ENCODE measurements around the gene PPP4R4. TPM values are rescaled to one million over a fixed set of nuclear protein-coding genes. Genes with fewer than 3 reads are reported as not detected.

The PPP4R4 gene
- total and polyA plus RNA-seq, 2 of the 4 experiments (the other 2 are of a cell fraction): 0.17 to 0.36 TPM

DNA sequence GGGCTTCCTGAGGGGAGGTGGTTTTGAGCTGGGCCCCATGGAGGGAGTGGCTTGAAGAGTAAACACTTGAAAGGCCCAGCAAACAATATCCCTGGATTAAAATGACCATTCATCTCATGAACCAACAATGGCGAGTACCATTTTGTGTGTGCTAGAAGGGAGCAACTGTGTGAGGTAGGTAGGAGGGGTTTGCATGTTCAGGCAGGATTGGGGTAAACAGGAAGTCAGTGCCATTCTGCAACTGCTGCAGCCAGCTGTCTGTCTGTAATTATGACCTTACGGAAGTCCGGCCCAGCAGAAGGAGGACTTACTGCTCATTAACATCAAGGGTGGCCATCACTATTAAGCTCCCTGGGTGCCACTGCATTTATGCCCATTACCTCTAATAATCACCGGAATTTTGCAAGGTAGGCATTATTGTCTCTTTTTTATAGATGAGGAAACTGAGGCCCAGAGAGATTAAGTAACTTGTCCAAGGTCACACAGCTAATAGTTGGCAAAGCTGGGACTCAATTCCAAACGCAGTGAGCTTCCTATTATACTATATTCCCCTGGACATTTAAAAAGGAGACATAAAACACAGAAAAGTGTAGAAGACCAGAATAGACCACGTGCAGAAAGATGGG is 28.1 kb upstream of the PPP4R4 start:
- Histone ChIP-seq H3K4me1 (ENCODE audit: control insufficient read depth, insufficient read depth, low read length) (no peaks in the 10 kb centered on the region), H2AFZ (replicated peaks; ENCODE audit: low read length, poor library complexity) (no peak overlapping the region), H2AK5ac (ENCODE audit: low read depth, low read length) (no peak overlapping the region), H3K4me3 (ENCODE audit: insufficient read depth, low read depth, low read length) (no peak overlapping the region), H3K9ac (ENCODE audit: low read depth, low read length) (no peak overlapping the region), H4K5ac (ENCODE audit: low read depth, low read length) (no peak overlapping the region), H3K4me2 (ENCODE audit: low read depth, low read length) (no peak overlapping the region), H2BK20ac (ENCODE audit: low read depth, low read length) (no peak overlapping the region), H3K27me3 (ENCODE audit: control insufficient read depth, insufficient read depth, low read length) (no peaks in the 10 kb centered on the region; the same call in 1 of the 2 replicates), H2BK15ac (ENCODE audit: low read depth, low read length) (no peak overlapping the region), H3K9me1 (ENCODE audit: insufficient read depth, low read length) (no peaks in the 10 kb centered on the region), H2BK5ac (ENCODE audit: low read depth, low read length, poor library complexity, severe bottlenecking) (no peak overlapping the region), H3K4ac (ENCODE audit: low read depth, low read length) (no peak overlapping the region), H3K9me3 (ENCODE audit: control insufficient read depth, insufficient read depth, low read length) (no peaks in the 10 kb centered on the region), H3K23ac (ENCODE audit: low read depth, low read length) (no peak overlapping the region; the same call in 1 of the 2 replicates), H4K20me1 (ENCODE audit: insufficient read depth, low read length) (no peaks in the 10 kb centered on the region), H3K79me1 (ENCODE audit: low read depth in 1 of 2, low read length in 2 of 2) (no peaks in the 10 kb centered on the region), H3K27ac (ENCODE audit: insufficient read depth, low read length) (no peak overlapping the region), H3K36me3 (ENCODE audit: control insufficient read depth, insufficient read depth, low read length) (no peaks in the 10 kb centered on the region), H3K56ac (ENCODE audit: extremely low read depth, insufficient read depth, low read length) (no peak overlapping the region), H2AK9ac (replicated peaks; ENCODE audit: low read depth, low read length, poor library complexity) (no peak overlapping the region), H3K14ac (replicated peaks; ENCODE audit: low read depth, low read length) (no peak overlapping the region), H3K18ac (ENCODE audit: low read depth, low read length) (no peak overlapping the region), H4K8ac (ENCODE audit: low read depth in 2 of 2, low read length in 2 of 2) (no peak overlapping the region), H2BK120ac (ENCODE audit: low read depth, low read length) (no peak overlapping the region), H4K91ac (ENCODE audit: insufficient read depth, low read depth, low read length) (no peak overlapping the region)
- intact Hi-C loops (cut with micrococcal nuclease) (no loop called here), dilution Hi-C loops (cut with HindIII; ENCODE audit: low sequenced_read_pairs, unreplicated experiment) (no loop called here), in situ Hi-C loops (cut with MboI; ENCODE audit: low sequenced_read_pairs) (no loop called here)
- ChIA-PET CTCF (interaction anchor here (1.1 kb wide), 1 partner anchor 10 kb away, joined by 3 read pairs; no protein-coding TSS in a partner anchor), POLR2A (ENCODE audit: unreplicated experiment) (no interaction called here)
- WGBS, 2 experiments (ENCODE audit: extremely low coverage in 2 of 2, insufficient read length in 1 of 2): 20% methylated on average over 2 of the region's 6 CpGs; no CpG with 5 or more reads in 1 of the 2 experiments
- TF ChIP-seq MAFK (IDR thresholded peaks at IDR 0.05; ENCODE audit: low read depth, low read length): peak; percentile 82
- TF ChIP-seq, protein P1, sequence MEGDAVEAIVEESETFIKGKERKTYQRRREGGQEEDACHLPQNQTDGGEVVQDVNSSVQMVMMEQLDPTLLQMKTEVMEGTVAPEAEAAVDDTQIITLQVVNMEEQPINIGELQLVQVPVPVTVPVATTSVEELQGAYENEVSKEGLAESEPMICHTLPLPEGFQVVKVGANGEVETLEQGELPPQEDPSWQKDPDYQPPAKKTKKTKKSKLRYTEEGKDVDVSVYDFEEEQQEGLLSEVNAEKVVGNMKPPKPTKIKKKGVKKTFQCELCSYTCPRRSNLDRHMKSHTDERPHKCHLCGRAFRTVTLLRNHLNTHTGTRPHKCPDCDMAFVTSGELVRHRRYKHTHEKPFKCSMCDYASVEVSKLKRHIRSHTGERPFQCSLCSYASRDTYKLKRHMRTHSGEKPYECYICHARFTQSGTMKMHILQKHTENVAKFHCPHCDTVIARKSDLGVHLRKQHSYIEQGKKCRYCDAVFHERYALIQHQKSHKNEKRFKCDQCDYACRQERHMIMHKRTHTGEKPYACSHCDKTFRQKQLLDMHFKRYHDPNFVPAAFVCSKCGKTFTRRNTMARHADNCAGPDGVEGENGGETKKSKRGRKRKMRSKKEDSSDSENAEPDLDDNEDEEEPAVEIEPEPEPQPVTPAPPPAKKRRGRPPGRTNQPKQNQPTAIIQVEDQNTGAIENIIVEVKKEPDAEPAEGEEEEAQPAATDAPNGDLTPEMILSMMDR (conservative IDR thresholded peaks at IDR 0.05; ENCODE audit: low read depth, low read length): no peak
- no peak for DNase-seq
- BruUV-seq (replicated peaks): no TSS peak
- no peak for ATAC-seq (ENCODE audit: low read depth)

All from IMR-90 (cell line).